ENCODE results near the gene SLC27A4.

Gene SLC27A4

GRCh38 chr9:128361986-128362646, 21.8 kb downstream of the SLC27A4 start:
- H3K27me3 ChIP-seq (replicated peaks), result no peaks in the 10 kb centered on the region
- peak overlapping the region; percentile 60 for H3K4me3 ChIP-seq (ENCODE audit: low read depth, low read length)
- DNase-seq, result peak; percentile 75
- TF ChIP-seq, protein P1, sequence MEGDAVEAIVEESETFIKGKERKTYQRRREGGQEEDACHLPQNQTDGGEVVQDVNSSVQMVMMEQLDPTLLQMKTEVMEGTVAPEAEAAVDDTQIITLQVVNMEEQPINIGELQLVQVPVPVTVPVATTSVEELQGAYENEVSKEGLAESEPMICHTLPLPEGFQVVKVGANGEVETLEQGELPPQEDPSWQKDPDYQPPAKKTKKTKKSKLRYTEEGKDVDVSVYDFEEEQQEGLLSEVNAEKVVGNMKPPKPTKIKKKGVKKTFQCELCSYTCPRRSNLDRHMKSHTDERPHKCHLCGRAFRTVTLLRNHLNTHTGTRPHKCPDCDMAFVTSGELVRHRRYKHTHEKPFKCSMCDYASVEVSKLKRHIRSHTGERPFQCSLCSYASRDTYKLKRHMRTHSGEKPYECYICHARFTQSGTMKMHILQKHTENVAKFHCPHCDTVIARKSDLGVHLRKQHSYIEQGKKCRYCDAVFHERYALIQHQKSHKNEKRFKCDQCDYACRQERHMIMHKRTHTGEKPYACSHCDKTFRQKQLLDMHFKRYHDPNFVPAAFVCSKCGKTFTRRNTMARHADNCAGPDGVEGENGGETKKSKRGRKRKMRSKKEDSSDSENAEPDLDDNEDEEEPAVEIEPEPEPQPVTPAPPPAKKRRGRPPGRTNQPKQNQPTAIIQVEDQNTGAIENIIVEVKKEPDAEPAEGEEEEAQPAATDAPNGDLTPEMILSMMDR (IDR thresholded peaks at IDR 0.05; ENCODE audit: low read depth, low read length, missing control alignments), result peak; percentile 91
- in situ Hi-C loops (cut with HindIII; ENCODE audit: low pct_ligation_motif_present, low sequenced_read_pairs), result no loop called here
- no peak overlapping the region for H3K27ac ChIP-seq
- H3K36me3 ChIP-seq (replicated peaks), result peaks cover 2% of the 10 kb centered on the region

- Histone ChIP-seq H3K36me3 (replicated peaks) (peaks cover 2% of the 10 kb centered on the region), H3K27ac (no peak overlapping the region), H3K4me3 (ENCODE audit: low read depth, low read length) (no peak overlapping the region), H3K27me3 (replicated peaks) (no peaks in the 10 kb centered on the region)
- no peak for DNase-seq
- in situ Hi-C loops (cut with HindIII; ENCODE audit: low pct_ligation_motif_present, low sequenced_read_pairs), result no loop called here
- TF ChIP-seq, protein P1 (IDR thresholded peaks at IDR 0.05; ENCODE audit: low read depth, low read length, missing control alignments), result no peak
Measured at GRCh38 chr9:128362774-128363173, 22.4 kb downstream of the SLC27A4 start.

DNA sequence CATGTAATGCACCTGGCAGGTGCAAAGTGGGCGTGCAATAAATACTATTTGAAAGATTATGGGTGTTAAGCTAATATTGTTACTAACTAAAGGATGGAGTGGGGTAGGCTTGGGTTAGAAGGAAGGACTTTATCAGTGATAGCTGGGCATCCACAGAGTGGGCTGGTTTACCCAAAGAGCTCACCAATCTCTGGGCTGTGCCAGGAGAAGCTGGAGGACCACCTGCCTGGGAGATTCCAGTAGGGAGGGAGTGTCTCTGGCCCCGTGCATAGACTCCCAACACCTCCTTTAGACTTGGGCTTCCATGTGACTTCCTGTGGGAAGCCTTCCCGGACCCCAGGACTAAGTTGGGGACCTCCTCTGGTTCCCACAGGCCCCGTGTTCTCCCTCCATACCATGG, 25.2 kb downstream of the SLC27A4 start:
- Histone ChIP-seq H3K27me3 (replicated peaks) (no peaks in the 10 kb centered on the region), H3K36me3 (replicated peaks) (no peaks in the 10 kb centered on the region), H3K4me3 (ENCODE audit: low read depth, low read length) (no peak overlapping the region), H3K27ac (no peak overlapping the region)
- no peak for DNase-seq
- TF ChIP-seq, protein P1 (IDR thresholded peaks at IDR 0.05; ENCODE audit: low read depth, low read length, missing control alignments), result no peak
- in situ Hi-C loops (cut with HindIII; ENCODE audit: low pct_ligation_motif_present, low sequenced_read_pairs), result no loop called here

- DNase-seq, result no peak
- Histone ChIP-seq H3K36me3 (replicated peaks) (no peaks in the 10 kb centered on the region), H3K27me3 (replicated peaks) (no peaks in the 10 kb centered on the region), H3K4me3 (ENCODE audit: low read depth, low read length) (no peak overlapping the region), H3K27ac (no peak overlapping the region)
- in situ Hi-C loops (cut with HindIII; ENCODE audit: low pct_ligation_motif_present, low sequenced_read_pairs), result no loop called here
- TF ChIP-seq, protein P1 (IDR thresholded peaks at IDR 0.05; ENCODE audit: low read depth, low read length, missing control alignments), result no peak
Measured at GRCh38 chr9:128369024-128369706, 28.8 kb downstream of the SLC27A4 start.

GRCh38 chr9:128370367-128370751, 30.0 kb downstream of the SLC27A4 start:
- TF ChIP-seq, protein P1 (IDR thresholded peaks at IDR 0.05; ENCODE audit: low read depth, low read length, missing control alignments), result no peak

More at GRCh38 chr9:128370367-128370751, 30.0 kb downstream of the SLC27A4 start:
- Histone ChIP-seq H3K4me3 (ENCODE audit: low read depth, low read length) (peak overlapping the region; percentile 100), H3K27ac (peak overlapping the region; percentile 88), H3K27me3 (replicated peaks) (no peaks in the 10 kb centered on the region), H3K36me3 (replicated peaks) (no peaks in the 10 kb centered on the region)
- DNase-seq, result no peak
- in situ Hi-C loops (cut with HindIII; ENCODE audit: low pct_ligation_motif_present, low sequenced_read_pairs), result no loop called here

Measured in brain microvascular endothelial cell (primary cell).